ENCODE results near the gene GLI3.

GLI3 gene

DNA sequence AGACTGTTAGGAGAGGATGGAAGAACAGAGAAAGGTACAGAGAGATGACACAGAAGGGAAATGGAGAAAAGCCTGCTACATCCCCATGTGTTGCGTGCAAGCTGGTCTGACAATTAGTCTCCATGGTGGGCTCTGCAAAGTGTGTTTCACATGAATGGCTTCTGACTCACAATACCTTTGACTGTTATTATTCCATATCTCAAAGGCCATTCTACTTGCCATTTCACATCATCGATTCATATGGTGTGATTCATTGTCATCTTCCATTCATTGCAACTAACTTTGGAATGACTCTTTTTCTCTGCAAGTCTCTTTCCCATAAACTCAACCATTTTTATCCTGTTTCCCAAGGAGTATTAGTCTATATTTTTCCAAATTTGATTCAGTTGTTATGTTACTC lies 325.2 kb downstream of the GLI3 start:
- H3K4me3 ChIP-seq (ENCODE audit: low read length), result no peak overlapping the region
- DNase-seq (ENCODE audit: low read depth), result peak; percentile 76
- TF ChIP-seq, protein P1, sequence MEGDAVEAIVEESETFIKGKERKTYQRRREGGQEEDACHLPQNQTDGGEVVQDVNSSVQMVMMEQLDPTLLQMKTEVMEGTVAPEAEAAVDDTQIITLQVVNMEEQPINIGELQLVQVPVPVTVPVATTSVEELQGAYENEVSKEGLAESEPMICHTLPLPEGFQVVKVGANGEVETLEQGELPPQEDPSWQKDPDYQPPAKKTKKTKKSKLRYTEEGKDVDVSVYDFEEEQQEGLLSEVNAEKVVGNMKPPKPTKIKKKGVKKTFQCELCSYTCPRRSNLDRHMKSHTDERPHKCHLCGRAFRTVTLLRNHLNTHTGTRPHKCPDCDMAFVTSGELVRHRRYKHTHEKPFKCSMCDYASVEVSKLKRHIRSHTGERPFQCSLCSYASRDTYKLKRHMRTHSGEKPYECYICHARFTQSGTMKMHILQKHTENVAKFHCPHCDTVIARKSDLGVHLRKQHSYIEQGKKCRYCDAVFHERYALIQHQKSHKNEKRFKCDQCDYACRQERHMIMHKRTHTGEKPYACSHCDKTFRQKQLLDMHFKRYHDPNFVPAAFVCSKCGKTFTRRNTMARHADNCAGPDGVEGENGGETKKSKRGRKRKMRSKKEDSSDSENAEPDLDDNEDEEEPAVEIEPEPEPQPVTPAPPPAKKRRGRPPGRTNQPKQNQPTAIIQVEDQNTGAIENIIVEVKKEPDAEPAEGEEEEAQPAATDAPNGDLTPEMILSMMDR (IDR thresholded peaks at IDR 0.05; ENCODE audit: insufficient read depth, low read depth, low read length, missing control alignments), result no peak
